GM19438 (cell line): ENCODE data around the gene SNTN.

Source experiments
- ATAC-seq: cut with Tn5 transposase; IDR thresholded peaks from one replicate; pipeline ENCODE4 v1.9.1; 2021; ENCODE audit warnings: low read depth; ENCODE audit not compliant: unreplicated experiment

The SNTN gene

DNA sequence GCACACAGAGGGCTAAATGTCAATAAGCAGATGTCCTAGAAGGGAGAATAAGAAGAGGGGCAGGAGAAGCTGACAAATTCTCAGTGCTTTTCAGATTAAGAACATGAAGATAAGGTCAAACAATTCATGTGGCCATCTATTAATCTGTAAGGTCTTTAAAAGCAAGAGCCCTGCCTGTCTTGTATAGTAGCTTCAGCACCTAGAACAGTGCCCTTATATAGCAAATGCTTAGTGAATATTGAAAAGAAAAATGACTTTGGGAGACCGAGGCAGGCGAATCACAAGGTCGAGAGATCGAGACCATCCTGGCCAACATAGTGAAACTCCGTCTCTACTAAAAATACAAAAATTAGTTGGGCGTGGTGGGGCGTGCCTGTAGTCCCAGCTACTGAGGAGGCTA, 18.1 kb downstream of the SNTN start:
- ATAC-seq = no peak

- ATAC-seq = no peak
Measured at GRCh38 chr3:63673111-63673510, 20.6 kb downstream of the SNTN start.

- no peak for ATAC-seq
Measured at GRCh38 chr3:63674586-63674985, 22.1 kb downstream of the SNTN start.

DNA sequence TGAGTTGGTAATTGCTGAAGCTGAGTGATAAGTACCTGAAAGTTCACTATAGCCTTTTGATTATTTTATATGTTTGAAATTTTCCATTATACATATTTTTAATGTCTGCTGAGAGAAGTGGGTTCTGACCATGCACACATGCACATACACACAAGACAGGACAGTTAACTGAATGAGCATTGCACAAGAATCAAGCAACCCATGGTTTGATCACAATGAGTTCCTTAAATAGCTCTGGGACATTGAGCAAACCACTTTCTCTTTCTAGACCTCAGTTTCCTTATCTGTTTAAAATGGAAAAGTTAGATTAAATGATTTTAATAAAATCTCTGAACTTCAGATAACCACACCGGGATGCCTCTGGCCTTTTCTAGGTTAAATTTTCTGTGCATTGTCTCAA, 26.7 kb downstream of the SNTN start:
- ATAC-seq = no peak

DNA sequence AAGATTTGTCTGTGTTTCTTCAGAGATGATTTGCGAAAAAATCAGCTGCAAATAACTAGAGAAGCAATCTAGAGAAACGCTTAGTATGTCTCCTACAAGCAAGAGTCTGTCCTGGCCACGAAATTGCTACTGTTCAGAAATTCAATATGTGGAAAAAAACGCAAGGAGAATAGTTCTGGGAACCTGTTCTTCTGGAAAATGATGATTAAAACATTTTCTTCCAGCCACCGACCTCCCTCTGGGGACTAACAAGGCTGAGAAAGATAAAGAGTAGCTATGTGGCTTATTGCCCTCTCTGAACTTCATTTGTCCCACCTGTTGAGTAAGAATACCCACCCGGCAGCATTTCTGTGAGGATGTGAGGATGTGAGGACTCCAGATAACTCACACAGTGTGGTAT, 31.6 kb downstream of the SNTN start:
- no peak for ATAC-seq

DNA sequence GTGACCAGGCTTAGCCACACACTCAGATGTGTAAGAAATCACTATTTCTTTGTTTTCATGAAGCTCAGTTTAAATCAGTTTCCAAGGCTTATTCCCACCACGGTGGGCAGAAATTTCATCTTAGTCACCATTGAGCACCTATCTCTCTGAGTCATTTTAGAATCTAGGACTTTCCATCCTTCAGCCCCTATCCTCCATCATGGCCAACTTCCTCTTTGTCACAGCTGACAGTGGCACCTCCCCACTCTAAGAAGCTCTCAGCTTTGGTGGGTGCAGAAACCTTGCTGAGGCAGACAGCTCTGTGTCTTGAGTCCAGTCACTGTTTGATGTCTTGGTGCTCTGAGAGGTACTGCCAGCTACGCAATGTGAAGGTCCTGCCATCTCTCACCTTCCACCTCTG, 32.9 kb downstream of the SNTN start:
- ATAC-seq = no peak

- no peak for ATAC-seq
Measured at GRCh38 chr3:63687278-63688225, 35.1 kb downstream of the SNTN start.

- ATAC-seq = no peak
Measured at GRCh38 chr3:63689285-63689684, 36.8 kb downstream of the SNTN start.

DNA sequence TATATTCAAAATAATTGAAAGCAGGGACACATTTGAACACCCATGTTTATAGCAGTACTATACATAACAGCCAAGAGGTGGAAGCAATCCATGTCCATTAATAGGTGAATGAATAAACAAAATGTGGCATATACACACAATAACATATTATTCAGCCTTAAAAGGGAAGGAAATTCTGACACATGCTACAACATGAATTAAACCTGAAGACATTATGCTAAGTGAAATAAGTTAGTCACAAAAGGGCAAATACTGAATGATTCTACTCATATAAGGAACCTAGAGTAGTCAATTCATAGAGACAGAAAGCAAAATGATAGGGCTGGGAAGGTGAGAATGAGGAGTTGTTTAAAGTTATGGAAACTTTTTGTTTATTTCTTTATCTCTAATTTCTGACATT, 40.9 kb downstream of the SNTN start:
- no peak for ATAC-seq

- no peak for ATAC-seq
Measured at GRCh38 chr3:63705092-63705645, 52.7 kb downstream of the SNTN start.

- no peak for ATAC-seq
Measured at GRCh38 chr3:63706321-63707085, 54.0 kb downstream of the SNTN start.

DNA sequence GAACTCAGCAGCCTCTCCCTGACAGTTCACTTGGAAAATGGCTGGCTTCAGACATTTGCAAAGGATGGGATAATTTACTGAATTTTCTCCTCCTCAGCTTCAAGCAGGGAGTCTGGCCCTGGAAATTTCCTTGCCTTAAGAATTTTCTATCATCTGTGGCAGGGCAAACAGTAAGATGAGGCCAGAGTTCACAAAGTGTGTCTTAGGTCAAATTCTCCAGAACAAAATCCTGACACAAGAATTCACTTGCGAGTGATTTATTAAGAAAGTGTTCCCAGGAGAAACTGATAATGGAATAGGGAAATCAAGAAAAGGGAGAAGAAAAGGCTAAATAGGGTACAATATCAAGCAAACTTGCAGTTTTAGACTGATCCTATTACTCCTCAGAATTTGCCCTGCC, 55.3 kb downstream of the SNTN start:
- ATAC-seq = no peak

GRCh38 chr3:63709576-63709975, 57.1 kb downstream of the SNTN start:
- ATAC-seq = no peak
